RWPE1 (cell line): ENCODE measurements around the gene MCAT.

Experiments
- CTCF ChIA-PET: fragments of 350-600 bp; sonication (Branson Sonifier 250); formaldehyde crosslinking; extraction: SDS; loops from one replicate; lab custom pipeline; 2021; lab: Yijun Ruan, JAX
- POLR2A ChIA-PET: fragments of 400-600 bp; formaldehyde crosslinking; extraction: SDS; loops from one replicate; lab custom pipeline; 2020; ENCODE audit warnings: antibody characterized with exemption; ENCODE audit not compliant: low non-redundant PET; lab: Yijun Ruan, JAX
- DNase-seq: peaks from one replicate; pipeline ENCODE4 v3.0.0; 2012; ENCODE audit warnings: low spot score
- H3K27ac ChIP-seq: fragments of 450-650 bp; 2 replicates; pipeline ENCODE4 v1.5.1; 2017
- TF ChIP-seq, protein P1 (sequence below): fragments of 450-650 bp; conservative IDR thresholded peaks from 2 replicates; pipeline ENCODE4 v1.5.1; 2017; ENCODE audit warnings: low read depth, mild to moderate bottlenecking

MCAT gene, protein sequence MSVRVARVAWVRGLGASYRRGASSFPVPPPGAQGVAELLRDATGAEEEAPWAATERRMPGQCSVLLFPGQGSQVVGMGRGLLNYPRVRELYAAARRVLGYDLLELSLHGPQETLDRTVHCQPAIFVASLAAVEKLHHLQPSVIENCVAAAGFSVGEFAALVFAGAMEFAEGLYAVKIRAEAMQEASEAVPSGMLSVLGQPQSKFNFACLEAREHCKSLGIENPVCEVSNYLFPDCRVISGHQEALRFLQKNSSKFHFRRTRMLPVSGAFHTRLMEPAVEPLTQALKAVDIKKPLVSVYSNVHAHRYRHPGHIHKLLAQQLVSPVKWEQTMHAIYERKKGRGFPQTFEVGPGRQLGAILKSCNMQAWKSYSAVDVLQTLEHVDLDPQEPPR

DNA sequence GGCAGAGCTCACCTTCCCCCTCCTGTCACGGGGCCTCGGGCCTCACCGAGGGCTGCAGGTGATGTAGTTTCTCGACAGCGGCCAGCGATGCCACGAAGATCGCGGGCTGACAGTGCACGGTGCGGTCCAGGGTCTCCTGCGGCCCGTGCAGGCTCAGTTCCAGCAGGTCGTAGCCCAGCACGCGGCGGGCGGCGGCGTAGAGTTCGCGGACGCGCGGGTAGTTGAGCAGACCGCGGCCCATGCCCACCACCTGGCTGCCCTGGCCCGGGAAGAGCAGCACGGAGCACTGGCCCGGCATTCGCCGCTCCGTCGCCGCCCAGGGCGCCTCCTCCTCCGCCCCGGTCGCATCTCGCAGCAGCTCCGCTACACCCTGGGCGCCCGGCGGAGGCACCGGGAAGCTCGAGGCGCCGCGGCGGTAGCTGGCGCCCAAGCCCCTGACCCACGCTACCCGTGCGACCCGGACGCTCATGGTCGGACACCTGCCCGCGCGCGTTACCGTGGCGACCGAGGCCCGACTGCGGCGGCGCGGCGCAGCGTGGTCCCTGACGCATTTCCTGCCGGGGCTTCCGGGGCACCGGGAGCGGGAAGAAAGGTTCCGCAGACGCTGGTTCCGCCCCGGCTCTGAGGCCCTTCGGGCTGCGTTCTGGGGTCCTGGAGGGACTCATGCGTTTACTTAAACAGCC, at the start of gene MCAT:
Gene MCAT (minus strand): TSS at position 519 of the 683 bp plus-strand sequence. CDS start 50 bp downstream, at position 469.
- peak within 1 kb of the TSS; percentile 72 for H3K27ac ChIP-seq
- CTCF ChIA-PET, result no interaction called here
- TF ChIP-seq, protein P1, sequence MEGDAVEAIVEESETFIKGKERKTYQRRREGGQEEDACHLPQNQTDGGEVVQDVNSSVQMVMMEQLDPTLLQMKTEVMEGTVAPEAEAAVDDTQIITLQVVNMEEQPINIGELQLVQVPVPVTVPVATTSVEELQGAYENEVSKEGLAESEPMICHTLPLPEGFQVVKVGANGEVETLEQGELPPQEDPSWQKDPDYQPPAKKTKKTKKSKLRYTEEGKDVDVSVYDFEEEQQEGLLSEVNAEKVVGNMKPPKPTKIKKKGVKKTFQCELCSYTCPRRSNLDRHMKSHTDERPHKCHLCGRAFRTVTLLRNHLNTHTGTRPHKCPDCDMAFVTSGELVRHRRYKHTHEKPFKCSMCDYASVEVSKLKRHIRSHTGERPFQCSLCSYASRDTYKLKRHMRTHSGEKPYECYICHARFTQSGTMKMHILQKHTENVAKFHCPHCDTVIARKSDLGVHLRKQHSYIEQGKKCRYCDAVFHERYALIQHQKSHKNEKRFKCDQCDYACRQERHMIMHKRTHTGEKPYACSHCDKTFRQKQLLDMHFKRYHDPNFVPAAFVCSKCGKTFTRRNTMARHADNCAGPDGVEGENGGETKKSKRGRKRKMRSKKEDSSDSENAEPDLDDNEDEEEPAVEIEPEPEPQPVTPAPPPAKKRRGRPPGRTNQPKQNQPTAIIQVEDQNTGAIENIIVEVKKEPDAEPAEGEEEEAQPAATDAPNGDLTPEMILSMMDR, result no peak
- POLR2A ChIA-PET, result no interaction called here
- DNase-seq, result peak; percentile 54

DNA sequence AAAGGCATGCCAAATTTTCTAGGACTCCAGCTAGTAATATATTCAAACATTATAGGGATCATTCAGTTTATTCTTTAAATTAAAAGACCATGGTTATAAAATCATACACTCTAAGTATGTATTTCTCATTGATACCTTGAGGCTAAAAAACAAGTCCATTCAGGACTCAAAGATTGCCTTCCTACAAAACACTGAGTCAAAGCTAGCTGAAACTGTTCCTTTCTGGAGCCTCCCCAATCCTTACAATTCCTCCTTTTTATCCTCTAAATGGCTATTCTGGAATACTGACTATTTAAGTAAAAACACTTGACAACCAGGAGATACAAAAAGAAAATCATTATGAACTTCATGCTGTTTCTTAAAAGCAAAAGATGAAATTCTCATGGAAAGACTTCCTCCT, 48.6 kb upstream of the MCAT start:
- POLR2A ChIA-PET, result no interaction called here

DNA sequence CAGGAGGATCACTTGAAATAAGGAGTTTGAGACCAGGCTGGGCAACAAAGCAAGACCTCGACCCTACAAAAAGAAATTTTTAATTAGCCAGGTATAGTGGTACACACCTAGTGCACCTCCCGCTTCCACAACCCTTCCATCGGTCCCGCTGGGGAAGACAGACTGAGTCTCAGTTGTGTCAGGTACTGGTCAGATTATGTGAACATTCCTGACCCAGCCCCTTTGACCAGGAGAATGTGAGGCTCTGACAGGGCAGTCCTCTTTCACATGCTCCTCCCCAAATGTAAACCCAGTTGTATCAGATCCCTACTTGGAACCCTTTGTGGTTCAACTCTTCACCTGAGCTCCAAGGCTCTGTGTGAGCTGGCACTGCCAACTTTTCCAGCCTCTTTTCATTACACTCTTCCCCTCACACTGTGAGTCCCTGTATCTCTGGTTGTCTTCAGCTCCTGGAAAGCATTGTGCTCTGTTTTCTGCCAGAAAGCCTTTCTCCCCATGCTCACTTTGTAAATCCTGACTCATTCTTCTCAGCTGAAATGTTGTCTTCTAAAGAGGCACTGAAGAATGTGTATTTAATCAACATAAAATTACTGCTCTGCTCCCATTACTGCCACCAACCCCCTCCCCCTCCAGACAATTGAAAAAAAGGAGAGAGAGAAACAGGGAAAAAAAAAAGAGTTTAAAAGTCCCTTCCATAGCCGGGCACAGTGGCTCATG, 45.8 kb upstream of the MCAT start:
- TF ChIP-seq, protein P1, result no peak
- DNase-seq, result no peak
- ChIA-PET POLR2A (no interaction called here), CTCF (no interaction called here)
- H3K27ac ChIP-seq, result no peak overlapping the region

More for the DNA sequence above, 48.6 kb upstream of the MCAT start:
- TF ChIP-seq, protein P1, result no peak
- no peak overlapping the region for H3K27ac ChIP-seq
- CTCF ChIA-PET, result no interaction called here
- DNase-seq, result no peak

DNA sequence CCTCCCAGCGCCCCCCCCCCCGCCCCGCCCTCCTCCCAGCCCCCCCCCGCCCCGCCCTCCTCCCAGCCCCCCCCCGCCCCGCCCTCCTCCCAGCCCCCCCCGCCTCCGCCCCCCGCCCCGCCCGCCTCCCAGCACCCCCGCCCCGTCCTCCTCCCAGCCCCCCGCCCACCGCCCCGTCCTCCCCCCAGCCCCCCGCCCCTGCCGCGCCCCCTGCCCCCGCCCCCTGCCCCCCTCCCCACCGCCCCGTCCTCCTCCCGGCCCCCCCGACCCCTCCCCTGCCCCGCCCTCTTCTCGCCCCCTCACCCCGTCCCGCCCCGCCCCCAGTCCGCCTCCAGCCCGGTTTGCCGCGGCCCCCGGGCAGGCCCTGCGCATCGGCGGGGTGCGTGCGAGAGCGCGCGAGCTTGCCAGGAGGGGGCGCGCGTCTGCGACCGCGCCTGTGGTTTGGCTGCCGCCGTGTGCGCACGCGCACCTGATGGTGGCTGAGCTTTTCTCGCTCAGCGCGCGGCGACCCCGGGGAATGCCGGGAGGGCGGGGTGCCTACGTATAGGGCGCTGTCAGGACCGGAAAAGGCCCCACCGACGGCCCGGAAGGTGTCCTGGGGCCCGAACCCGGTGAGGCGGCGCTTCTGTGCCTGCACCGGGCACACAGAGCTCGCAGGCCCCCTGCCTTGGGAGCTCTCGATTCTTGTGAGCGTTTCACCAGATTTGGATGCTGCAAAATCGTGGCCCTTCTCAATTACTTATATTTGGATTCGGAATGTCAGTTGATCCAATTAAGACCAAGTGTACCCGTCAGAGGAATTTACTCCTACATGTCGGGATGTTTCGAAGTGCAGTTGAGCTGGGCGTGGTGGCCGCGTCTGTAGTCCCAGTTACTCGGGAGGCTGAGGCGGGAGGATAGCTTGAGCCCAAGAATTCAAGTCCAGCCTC, 44.2 kb upstream of the MCAT start:
- ChIA-PET POLR2A (interaction anchor here (0.9 kb wide), 1 partner anchor 24 kb away, joined by 3 read pairs; no protein-coding TSS in a partner anchor), CTCF (interaction anchor here (0.5 to 0.6 kb wide), 2 partner anchors 94 to 769 kb away, joined by 3 read pairs; no protein-coding TSS in a partner anchor)
- TF ChIP-seq, protein P1, result peak; percentile 84
- peak; percentile 95 for DNase-seq
- H3K27ac ChIP-seq, result peak overlapping the region; percentile 91

DNA sequence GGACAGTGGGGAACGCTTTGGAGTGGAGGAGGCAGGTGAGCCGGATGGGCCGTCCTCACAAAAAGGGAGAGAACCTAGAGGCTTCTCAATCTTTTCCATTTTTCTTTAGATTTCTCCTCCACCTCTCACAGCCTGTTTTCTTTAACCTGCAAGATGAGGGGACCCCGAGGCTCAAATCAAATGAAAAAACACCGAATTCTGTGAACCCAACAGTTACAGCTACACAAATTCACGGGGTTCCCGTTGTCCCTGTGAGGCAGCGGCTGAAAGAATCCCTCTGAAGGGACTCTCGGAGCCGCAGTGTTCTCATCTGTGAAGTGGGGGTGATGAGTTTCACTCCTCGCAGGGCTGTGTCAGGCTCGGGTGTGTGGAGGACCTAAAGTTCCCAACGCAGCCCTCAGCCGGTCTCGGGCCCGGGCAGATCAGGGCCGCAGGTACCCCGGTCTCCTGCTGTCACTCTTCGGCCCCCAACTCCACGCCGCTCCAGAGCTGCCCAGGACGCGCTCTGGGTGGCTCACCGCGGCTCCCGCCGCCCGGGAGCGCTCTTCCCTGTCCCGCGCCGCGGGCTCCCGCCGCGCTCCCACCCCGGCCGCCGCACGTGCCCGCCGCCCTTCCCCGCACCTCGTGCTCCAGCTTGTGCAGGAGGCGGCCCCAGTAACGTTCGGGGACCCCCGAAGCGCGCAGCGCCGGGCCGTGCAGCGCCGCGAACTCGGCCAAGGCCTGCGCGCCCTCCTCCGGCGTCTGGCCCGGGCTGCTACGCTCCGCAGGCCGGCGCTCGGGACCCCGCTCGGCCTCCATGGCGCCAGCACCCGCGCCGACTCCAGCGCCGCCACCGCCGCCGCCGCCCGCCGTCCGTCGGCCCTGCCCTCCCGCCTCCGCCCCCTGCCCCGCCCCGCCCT, 43.3 kb upstream of the MCAT start, which contains the start of gene TTLL12:
Gene TTLL12 (minus strand): TSS at position 863 of the 899 bp plus-strand sequence. CDS start 65 bp downstream, at position 798.
- TF ChIP-seq, protein P1, result no peak
- ChIA-PET POLR2A (interaction anchor here (0.9 kb wide), 1 partner anchor 23 kb away, joined by 3 read pairs; no protein-coding TSS in a partner anchor), CTCF (no interaction called here)
- peak within 1 kb of the TSS; percentile 91 for H3K27ac ChIP-seq
- peak; percentile 63 for DNase-seq
